Liver (tissue), 9 donors: ENCODE data around the gene STOML3. TPM values are rescaled to one million over a fixed set of nuclear protein-coding genes. Genes with fewer than 3 reads are reported as not detected.

Experiments used
- DNase-seq: peaks from one replicate; pipeline ENCODE4 v3.0.0-alpha.2; 2017; ENCODE audit warnings: low spot score
- H3K27ac ChIP-seq, 2 donors: one replicate each; pipeline ENCODE4 v1.7.0; 2013; ENCODE audit warnings: inconsistent platforms in 2 of 2, low read length in 2 of 2, control low read depth in 1 of 2, low read depth in 1 of 2, mild to moderate bottlenecking in 1 of 2
- H3K27me3 ChIP-seq, 4 donors: one replicate each; pipeline versions ENCODE4 v1.6.1 to v1.7.0; 2013; ENCODE audit warnings: low read length in 3 of 4, inconsistent platforms in 1 of 4, mild to moderate bottlenecking in 1 of 4, moderate library complexity in 1 of 4; ENCODE audit not compliant: control insufficient read depth in 4 of 4, insufficient read depth in 4 of 4
- H3K36me3 ChIP-seq, 4 donors: one replicate each; pipeline versions ENCODE4 v1.6.1 to v1.7.0; 2013; ENCODE audit warnings: low read length in 3 of 4, mild to moderate bottlenecking in 3 of 4, low read depth in 1 of 4, moderate library complexity in 1 of 4; ENCODE audit not compliant: control insufficient read depth in 4 of 4, insufficient read depth in 3 of 4
- H3K4me1 ChIP-seq, 4 donors: one replicate each; pipeline versions ENCODE4 v1.6.1 to v1.7.0; 2013; ENCODE audit warnings: low read length in 3 of 4, mild to moderate bottlenecking in 3 of 4, moderate library complexity in 1 of 4; ENCODE audit not compliant: control insufficient read depth in 4 of 4, insufficient read depth in 4 of 4
- H3K4me3 ChIP-seq, 3 donors: one replicate each; pipeline versions ENCODE4 v1.6.1 to v1.7.0; 2013; ENCODE audit warnings: low read length in 3 of 3, control low read depth in 1 of 3, low read depth in 1 of 3, mild to moderate bottlenecking in 1 of 3
- H3K9ac ChIP-seq, 2 donors: one replicate each; pipeline ENCODE4 v1.7.0; 2013; ENCODE audit warnings: low read length in 2 of 2, mild to moderate bottlenecking in 2 of 2, moderate library complexity in 2 of 2, control low read depth in 1 of 2, low read depth in 1 of 2
- H3K9me3 ChIP-seq, 4 donors: one replicate each; pipeline versions ENCODE4 v1.6.1 to v1.7.0; 2013; ENCODE audit warnings: low read length in 3 of 4; ENCODE audit not compliant: control insufficient read depth in 4 of 4
- EGR1 ChIP-seq, 2 donors: IDR thresholded peaks; 2 replicates each; pipeline ENCODE4 v1.6.1; 2016 to 2018; ENCODE audit warnings: antibody characterized with exemption in 2 of 2, low read depth in 2 of 2
- FOXA1 ChIP-seq: IDR thresholded peaks from 2 replicates; pipeline ENCODE4 v1.6.1; 2016; ENCODE audit warnings: antibody characterized with exemption
- GABPA ChIP-seq, 2 donors: IDR thresholded peaks in 1 of 2; conservative IDR thresholded peaks in 1 of 2; 2 replicates each; pipeline ENCODE4 v1.6.1; 2016; ENCODE audit warnings: antibody characterized with exemption in 2 of 2, mild to moderate bottlenecking in 1 of 2, moderate library complexity in 1 of 2
- HNF4G ChIP-seq: IDR thresholded peaks from 2 replicates; pipeline ENCODE4 v1.6.1; 2016; ENCODE audit warnings: antibody characterized with exemption
- JUND ChIP-seq, 2 donors: IDR thresholded peaks; 2 replicates each; pipeline ENCODE4 v1.6.1; 2016; ENCODE audit warnings: antibody characterized with exemption in 2 of 2
- SP1 ChIP-seq: IDR thresholded peaks from 2 replicates; pipeline ENCODE4 v1.6.1; 2018; ENCODE audit warnings: antibody characterized with exemption, mild to moderate bottlenecking
- YY1 ChIP-seq: IDR thresholded peaks from 2 replicates; pipeline ENCODE4 v1.6.1; 2016; ENCODE audit warnings: antibody characterized with exemption, mild to moderate bottlenecking
- WGBS: extraction: QIAGEN DNeasy Blood & Tissue Kit; methylation state at CpG from one replicate; pipeline ENCODE4 v1.1.7; 2013; 5-methylcytosine and 5-hydroxymethylcytosine counted together
- polyA plus RNA-seq, 2 donors: library from polyadenylated mRNA; stranded (reverse) in 1 of 2; unstranded in 1 of 2; fragments of 200-250 nt in 1 of 2; fragments of >200 nt in 1 of 2; fragmentation: Nextera tagmentation in 1 of 2; extraction: Ambion mirVana in 1 of 2; gene quantifications; one replicate each; pipeline versions ENCODE4 v1.2.1 to v1.2.3, GENCODE V29; 2013 to 2015
- total RNA-seq, 2 donors: library from RNA; depleted of rRNA; stranded (reverse); fragments of >200 nt; gene quantifications; one replicate each; pipeline ENCODE4 v1.2.3, GENCODE V29; 2014
- TF ChIP-seq, protein P1 (sequence below): IDR thresholded peaks from 2 replicates; pipeline ENCODE4 v1.6.1; 2016; ENCODE audit warnings: antibody characterized with exemption, mild to moderate bottlenecking
- TF ChIP-seq, protein P2 (sequence below): IDR thresholded peaks from 2 replicates; pipeline ENCODE4 v1.6.1; 2016; ENCODE audit warnings: antibody characterized with exemption
- TF ChIP-seq, protein P3 (sequence below): fragments of 150-350 bp; IDR thresholded peaks from 2 replicates; pipeline ENCODE4 v1.5.1; 2017; ENCODE audit warnings: improper control_type of control experiment, low read depth, low read length; ENCODE audit not compliant: missing input control
- donor health status: healthy.
- donor health status: healthy.
- donor health status: healthy.
- donor health status: healthy.
- donor health status: healthy.

The STOML3 gene
- total and polyA plus RNA-seq, 4 donors: not detected

GRCh38 chr13:38954844-38955243 lies 35.8 kb downstream of the STOML3 start:
- no peak overlapping the region for H3K9ac ChIP-seq
- no peak for TF ChIP-seq HNF4G
- TF ChIP-seq EGR1 (IDR thresholded peaks at IDR 0.05; ENCODE audit: low read depth in 2 of 2): no peak
- TF ChIP-seq JUND (IDR thresholded peaks at IDR 0.05): no peak
- TF ChIP-seq FOXA1: no peak
- TF ChIP-seq, protein P1, sequence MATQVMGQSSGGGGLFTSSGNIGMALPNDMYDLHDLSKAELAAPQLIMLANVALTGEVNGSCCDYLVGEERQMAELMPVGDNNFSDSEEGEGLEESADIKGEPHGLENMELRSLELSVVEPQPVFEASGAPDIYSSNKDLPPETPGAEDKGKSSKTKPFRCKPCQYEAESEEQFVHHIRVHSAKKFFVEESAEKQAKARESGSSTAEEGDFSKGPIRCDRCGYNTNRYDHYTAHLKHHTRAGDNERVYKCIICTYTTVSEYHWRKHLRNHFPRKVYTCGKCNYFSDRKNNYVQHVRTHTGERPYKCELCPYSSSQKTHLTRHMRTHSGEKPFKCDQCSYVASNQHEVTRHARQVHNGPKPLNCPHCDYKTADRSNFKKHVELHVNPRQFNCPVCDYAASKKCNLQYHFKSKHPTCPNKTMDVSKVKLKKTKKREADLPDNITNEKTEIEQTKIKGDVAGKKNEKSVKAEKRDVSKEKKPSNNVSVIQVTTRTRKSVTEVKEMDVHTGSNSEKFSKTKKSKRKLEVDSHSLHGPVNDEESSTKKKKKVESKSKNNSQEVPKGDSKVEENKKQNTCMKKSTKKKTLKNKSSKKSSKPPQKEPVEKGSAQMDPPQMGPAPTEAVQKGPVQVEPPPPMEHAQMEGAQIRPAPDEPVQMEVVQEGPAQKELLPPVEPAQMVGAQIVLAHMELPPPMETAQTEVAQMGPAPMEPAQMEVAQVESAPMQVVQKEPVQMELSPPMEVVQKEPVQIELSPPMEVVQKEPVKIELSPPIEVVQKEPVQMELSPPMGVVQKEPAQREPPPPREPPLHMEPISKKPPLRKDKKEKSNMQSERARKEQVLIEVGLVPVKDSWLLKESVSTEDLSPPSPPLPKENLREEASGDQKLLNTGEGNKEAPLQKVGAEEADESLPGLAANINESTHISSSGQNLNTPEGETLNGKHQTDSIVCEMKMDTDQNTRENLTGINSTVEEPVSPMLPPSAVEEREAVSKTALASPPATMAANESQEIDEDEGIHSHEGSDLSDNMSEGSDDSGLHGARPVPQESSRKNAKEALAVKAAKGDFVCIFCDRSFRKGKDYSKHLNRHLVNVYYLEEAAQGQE: no peak
- TF ChIP-seq, protein P2, sequence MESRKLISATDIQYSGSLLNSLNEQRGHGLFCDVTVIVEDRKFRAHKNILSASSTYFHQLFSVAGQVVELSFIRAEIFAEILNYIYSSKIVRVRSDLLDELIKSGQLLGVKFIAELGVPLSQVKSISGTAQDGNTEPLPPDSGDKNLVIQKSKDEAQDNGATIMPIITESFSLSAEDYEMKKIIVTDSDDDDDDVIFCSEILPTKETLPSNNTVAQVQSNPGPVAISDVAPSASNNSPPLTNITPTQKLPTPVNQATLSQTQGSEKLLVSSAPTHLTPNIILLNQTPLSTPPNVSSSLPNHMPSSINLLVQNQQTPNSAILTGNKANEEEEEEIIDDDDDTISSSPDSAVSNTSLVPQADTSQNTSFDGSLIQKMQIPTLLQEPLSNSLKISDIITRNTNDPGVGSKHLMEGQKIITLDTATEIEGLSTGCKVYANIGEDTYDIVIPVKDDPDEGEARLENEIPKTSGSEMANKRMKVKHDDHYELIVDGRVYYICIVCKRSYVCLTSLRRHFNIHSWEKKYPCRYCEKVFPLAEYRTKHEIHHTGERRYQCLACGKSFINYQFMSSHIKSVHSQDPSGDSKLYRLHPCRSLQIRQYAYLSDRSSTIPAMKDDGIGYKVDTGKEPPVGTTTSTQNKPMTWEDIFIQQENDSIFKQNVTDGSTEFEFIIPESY: no peak

DNA sequence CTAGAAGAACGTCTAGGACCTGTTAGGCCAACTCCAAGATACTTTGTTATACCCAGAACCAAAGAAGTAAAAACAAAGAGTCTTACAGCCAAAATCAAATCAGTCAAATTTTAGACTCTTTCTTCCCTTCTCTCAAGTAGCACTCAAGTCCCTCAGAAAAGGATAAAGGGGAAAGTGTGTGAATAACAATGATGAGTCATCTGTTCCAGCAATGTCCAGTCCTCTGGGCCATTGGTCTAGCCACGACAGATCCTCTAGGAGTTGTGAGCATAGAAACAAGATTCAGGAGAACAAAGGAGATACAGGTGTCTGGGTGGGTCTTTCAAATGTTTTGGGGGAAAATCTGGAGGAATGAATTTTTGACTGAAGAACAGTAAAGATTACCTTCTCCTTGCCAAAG lies 36.3 kb downstream of the STOML3 start:
- no peaks in the 10 kb centered on the region for H3K9me3 ChIP-seq
- 56% methylated on average over 2 of the region's 2 CpGs for WGBS
- no peak overlapping the region for H3K27ac ChIP-seq
- no peaks in the 10 kb centered on the region for H3K27me3 ChIP-seq
- H3K36me3 ChIP-seq: no peaks in the 10 kb centered on the region
- no peak overlapping the region for H3K4me3 ChIP-seq
- DNase-seq: no peak
- TF ChIP-seq HNF4G (no peak), SP1 (no peak), GABPA (IDR thresholded peaks at IDR 0.05 in 1 of 2, conservative IDR thresholded peaks at IDR 0.05 in 1 of 2) (no peak), YY1 (no peak)
- TF ChIP-seq, protein P3, sequence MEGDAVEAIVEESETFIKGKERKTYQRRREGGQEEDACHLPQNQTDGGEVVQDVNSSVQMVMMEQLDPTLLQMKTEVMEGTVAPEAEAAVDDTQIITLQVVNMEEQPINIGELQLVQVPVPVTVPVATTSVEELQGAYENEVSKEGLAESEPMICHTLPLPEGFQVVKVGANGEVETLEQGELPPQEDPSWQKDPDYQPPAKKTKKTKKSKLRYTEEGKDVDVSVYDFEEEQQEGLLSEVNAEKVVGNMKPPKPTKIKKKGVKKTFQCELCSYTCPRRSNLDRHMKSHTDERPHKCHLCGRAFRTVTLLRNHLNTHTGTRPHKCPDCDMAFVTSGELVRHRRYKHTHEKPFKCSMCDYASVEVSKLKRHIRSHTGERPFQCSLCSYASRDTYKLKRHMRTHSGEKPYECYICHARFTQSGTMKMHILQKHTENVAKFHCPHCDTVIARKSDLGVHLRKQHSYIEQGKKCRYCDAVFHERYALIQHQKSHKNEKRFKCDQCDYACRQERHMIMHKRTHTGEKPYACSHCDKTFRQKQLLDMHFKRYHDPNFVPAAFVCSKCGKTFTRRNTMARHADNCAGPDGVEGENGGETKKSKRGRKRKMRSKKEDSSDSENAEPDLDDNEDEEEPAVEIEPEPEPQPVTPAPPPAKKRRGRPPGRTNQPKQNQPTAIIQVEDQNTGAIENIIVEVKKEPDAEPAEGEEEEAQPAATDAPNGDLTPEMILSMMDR: no peak
- TF ChIP-seq, protein P1: no peak
- no peaks in the 10 kb centered on the region for H3K4me1 ChIP-seq
- no peak overlapping the region for H3K9ac ChIP-seq

More at GRCh38 chr13:38954844-38955243, 35.8 kb downstream of the STOML3 start:
- no peak for DNase-seq
- H3K27ac ChIP-seq: no peak overlapping the region
- H3K9me3 ChIP-seq: no peaks in the 10 kb centered on the region
- no peak overlapping the region for H3K4me3 ChIP-seq
- no peaks in the 10 kb centered on the region for H3K27me3 ChIP-seq
- H3K4me1 ChIP-seq: no peaks in the 10 kb centered on the region
- no peaks in the 10 kb centered on the region for H3K36me3 ChIP-seq
